ENCODE measurements around the gene SUMO1.

Gene SUMO1

GRCh38 chr2:202157211-202157990, 81.0 kb downstream of the SUMO1 start:
- no peak for DNase-seq (ENCODE audit: low spot score)

Small RNA genes within 50 kb of the gene (small RNA-seq; reads per million reads assigned to genes)
- gene AC079354.2: 0 reads per million in 2 experiments
- gene RF00575: 0 reads per million in 2 experiments
- gene SNORD70: 3.9 to 268 reads per million in 2 experiments
